Left lung (tissue), 10 donors: ENCODE data around the gene MYL12A. TPM values are rescaled to one million over a fixed set of nuclear protein-coding genes. Genes with fewer than 3 reads are reported as not detected.

ENCODE experiments used
- ATAC-seq: fragments of 200-7000 bp; cut with Tn5 transposase; one replicate; pipeline ENCODE4 v1.9.1; 2020; ENCODE audit warnings: moderate library complexity
- DNase-seq, 4 donors: peaks; one replicate each; pipeline ENCODE4 v3.0.0-alpha.2; 2013 to 2020
- H3K27ac ChIP-seq, 2 donors: fragments of 200-600 bp; sonication (generic) in 1 of 2; one replicate each; pipeline versions ENCODE4 v1.5.0 to v1.8.0; 2020 to 2021
- H3K27me3 ChIP-seq, 2 donors: fragments of 200-600 bp; sonication (generic) in 1 of 2; one replicate each; pipeline versions ENCODE4 v1.5.0 to v1.8.0; 2020 to 2021
- H3K36me3 ChIP-seq, 2 donors: fragments of 200-600 bp; sonication (generic) in 1 of 2; one replicate each; pipeline versions ENCODE4 v1.5.0 to v1.8.0; 2020 to 2021
- H3K4me1 ChIP-seq, 2 donors: fragments of 200-600 bp; one replicate each; pipeline ENCODE4 v1.8.0; 2021
- H3K4me3 ChIP-seq, 2 donors: fragments of 200-600 bp; sonication (generic) in 1 of 2; one replicate each; pipeline versions ENCODE4 v1.5.0 to v1.8.0; 2020 to 2021; ENCODE audit warnings: mild to moderate bottlenecking in 1 of 2
- H3K9me3 ChIP-seq, 2 donors: fragments of 200-600 bp; sonication (generic) in 1 of 2; one replicate each; pipeline versions ENCODE4 v1.5.0 to v1.8.0; 2020 to 2021
- intact Hi-C, 2 donors: fragments of 100-400 bp; cut with DNase I; formaldehyde crosslinking; loops; one replicate each; pipeline versions ENCODE4 v1.11.2 to v1.14.2; 2022
- polyA plus RNA-seq, 6 donors: library from polyadenylated mRNA; unstranded; fragments of 120-200 nt; gene quantifications; one replicate each; pipeline ENCODE4 v1.2.1, GENCODE V29; 2013; ENCODE audit not compliant: insufficient read length in 6 of 6
- total RNA-seq, 2 donors: library from RNA; stranded (reverse); fragmentation: NEBNext Ultra II Directional; extraction: Animal tissue kit (Norgen Biotek cat#: 25700); gene quantifications; one replicate each; pipeline ENCODE4 v1.2.1, GENCODE V29; 2021
- TF ChIP-seq, protein P1 (sequence below), 2 donors: fragments of 200-600 bp; sonication (generic) in 1 of 2; IDR thresholded peaks; one replicate each; pipeline versions ENCODE4 v1.5.0 to v1.8.0; 2021; ENCODE audit warnings: antibody characterized with exemption in 2 of 2
- donor health status: DM: no; HTN: yes; CAD: no.
- donor health status: DM: no; HTN: no; CAD: no.

The MYL12A gene
- total and polyA plus RNA-seq, 8 donors, result 324 to 556 (median 361) TPM

DNA sequence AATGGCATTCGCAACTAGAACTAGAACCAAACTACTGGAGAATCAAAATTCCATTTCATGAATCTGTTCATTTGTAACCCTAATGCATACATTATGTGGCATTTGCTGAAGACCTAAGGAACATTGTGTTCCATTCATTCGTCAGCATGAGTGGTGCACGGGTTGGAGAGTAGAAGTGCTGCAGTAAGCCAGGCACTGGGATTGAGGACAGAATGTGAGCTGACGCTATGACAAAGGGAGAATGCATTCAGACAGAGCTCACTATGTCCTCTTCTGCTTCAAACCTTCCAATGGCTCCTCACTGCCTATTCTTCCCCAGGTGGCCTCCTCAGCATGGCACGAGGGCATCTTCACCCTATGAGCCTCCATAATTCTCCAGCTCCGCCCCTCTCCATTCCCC, 21.6 kb upstream of the MYL12A start:
- H3K4me3 ChIP-seq, result no peak overlapping the region
- ATAC-seq (no peak), DNase-seq (no peak)
- no peak overlapping the region for H3K27ac ChIP-seq
- no peaks in the 10 kb centered on the region for H3K27me3 ChIP-seq
- H3K36me3 ChIP-seq, result no peaks in the 10 kb centered on the region
- H3K9me3 ChIP-seq, result no peaks in the 10 kb centered on the region
- TF ChIP-seq, protein P1, sequence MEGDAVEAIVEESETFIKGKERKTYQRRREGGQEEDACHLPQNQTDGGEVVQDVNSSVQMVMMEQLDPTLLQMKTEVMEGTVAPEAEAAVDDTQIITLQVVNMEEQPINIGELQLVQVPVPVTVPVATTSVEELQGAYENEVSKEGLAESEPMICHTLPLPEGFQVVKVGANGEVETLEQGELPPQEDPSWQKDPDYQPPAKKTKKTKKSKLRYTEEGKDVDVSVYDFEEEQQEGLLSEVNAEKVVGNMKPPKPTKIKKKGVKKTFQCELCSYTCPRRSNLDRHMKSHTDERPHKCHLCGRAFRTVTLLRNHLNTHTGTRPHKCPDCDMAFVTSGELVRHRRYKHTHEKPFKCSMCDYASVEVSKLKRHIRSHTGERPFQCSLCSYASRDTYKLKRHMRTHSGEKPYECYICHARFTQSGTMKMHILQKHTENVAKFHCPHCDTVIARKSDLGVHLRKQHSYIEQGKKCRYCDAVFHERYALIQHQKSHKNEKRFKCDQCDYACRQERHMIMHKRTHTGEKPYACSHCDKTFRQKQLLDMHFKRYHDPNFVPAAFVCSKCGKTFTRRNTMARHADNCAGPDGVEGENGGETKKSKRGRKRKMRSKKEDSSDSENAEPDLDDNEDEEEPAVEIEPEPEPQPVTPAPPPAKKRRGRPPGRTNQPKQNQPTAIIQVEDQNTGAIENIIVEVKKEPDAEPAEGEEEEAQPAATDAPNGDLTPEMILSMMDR (IDR thresholded peaks at IDR 0.05), result no peak
- intact Hi-C loops, result no loop called here
- H3K4me1 ChIP-seq, result no peaks in the 10 kb centered on the region

DNA sequence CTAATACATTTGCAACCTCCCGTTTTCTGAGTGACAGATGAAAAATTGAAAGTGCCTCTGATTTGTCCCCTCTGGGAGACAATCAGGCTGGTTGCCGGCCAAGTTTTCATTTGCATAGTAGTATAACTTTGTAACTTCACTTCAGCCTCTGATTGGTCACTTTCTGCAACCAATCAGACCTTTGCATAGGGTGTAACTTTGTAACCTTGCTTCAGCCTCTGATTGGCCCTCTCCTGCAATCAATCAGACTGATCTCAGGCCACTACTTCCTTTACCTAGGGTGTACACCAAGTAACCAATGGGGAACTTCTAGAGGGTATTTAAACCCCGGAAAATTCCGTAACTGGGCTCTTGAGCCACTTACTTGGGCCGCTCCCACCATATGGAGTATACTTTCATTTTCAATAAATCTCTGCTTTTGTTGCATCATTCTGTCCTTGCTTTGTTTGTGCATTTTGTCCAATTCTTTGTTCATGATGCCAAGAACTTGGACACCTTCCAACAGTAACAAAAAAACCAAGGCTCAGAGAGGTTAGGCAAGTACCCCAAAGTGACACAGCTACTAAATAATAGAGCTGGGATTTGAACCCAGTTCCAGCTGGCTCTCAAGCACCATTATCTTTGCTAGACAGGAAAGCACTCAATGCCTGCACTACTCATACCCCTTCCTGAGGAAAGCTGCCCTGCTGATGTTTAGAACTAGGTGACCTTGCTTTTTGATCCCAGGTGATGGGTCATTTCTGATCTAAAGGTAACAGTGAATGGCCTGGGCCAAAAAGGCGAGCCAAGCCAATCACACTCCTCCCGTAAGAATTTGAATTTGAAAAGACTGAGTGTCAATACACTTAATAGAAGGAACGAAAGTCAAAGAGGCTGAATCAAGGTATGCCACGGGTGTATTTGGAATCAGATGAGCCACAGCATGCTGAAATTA, 16.9 kb upstream of the MYL12A start:
- Histone ChIP-seq H3K9me3 (no peaks in the 10 kb centered on the region), H3K27ac (no peak overlapping the region), H3K4me3 (peak overlapping the region in 1 of 2 donors; percentile 13), H3K4me1 (no peaks in the 10 kb centered on the region), H3K36me3 (no peaks in the 10 kb centered on the region), H3K27me3 (no peaks in the 10 kb centered on the region)
- ATAC-seq, result peak; percentile 72
- TF ChIP-seq, protein P1 (IDR thresholded peaks at IDR 0.05), result no peak
- DNase-seq, result peak in 2 of 4 donors; percentile 28 to 37
- intact Hi-C loops, result no loop called here

- H3K9me3 ChIP-seq, result no peaks in the 10 kb centered on the region
- H3K27me3 ChIP-seq, result no peaks in the 10 kb centered on the region
- TF ChIP-seq, protein P1 (IDR thresholded peaks at IDR 0.05), result no peak
- ATAC-seq (no peak), DNase-seq (no peak)
- intact Hi-C loops, result no loop called here
- no peak overlapping the region for H3K27ac ChIP-seq
- no peak overlapping the region for H3K4me3 ChIP-seq
- H3K4me1 ChIP-seq, result peaks cover 0 to 5% of the 10 kb centered on the region in 2 donors
- no peaks in the 10 kb centered on the region for H3K36me3 ChIP-seq
Measured at GRCh38 chr18:3233004-3233403, 14.6 kb upstream of the MYL12A start.

GRCh38 chr18:3233433-3234168, 14.0 kb upstream of the MYL12A start:
- DNase-seq, result no peak
- intact Hi-C loops, result no loop called here
- ATAC-seq, result no peak
- Histone ChIP-seq H3K36me3 (no peaks in the 10 kb centered on the region), H3K27me3 (no peaks in the 10 kb centered on the region), H3K4me3 (no peak overlapping the region), H3K27ac (no peak overlapping the region), H3K4me1 (peaks cover 0 to 5% of the 10 kb centered on the region in 2 donors), H3K9me3 (no peaks in the 10 kb centered on the region)
- TF ChIP-seq, protein P1 (IDR thresholded peaks at IDR 0.05), result no peak

DNA sequence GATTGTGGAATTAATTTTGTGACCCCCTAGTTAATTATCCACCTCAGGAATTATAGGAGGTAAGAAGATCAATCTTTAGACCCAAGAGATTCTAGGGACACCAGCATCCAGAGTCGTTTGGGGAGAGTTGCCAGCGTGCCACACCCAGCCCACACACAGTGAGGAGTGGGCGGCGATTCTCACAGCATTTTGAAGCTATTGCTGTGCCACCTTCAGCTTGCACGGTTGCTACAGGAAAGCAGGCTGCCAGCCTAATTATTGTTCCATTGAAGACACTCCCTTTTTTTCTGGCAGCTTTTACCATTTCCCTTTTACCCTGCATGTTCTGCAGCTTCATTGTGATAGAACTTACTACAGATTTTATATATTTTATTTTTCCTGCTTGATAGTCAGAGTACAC, 13.1 kb upstream of the MYL12A start:
- Histone ChIP-seq H3K9me3 (no peaks in the 10 kb centered on the region), H3K27me3 (no peaks in the 10 kb centered on the region), H3K27ac (no peak overlapping the region), H3K4me1 (peaks cover 0 to 5% of the 10 kb centered on the region in 2 donors), H3K36me3 (no peaks in the 10 kb centered on the region), H3K4me3 (no peak overlapping the region)
- intact Hi-C loops, result no loop called here
- DNase-seq (no peak), ATAC-seq (no peak)
- TF ChIP-seq, protein P1 (IDR thresholded peaks at IDR 0.05), result no peak
